DMS 273 treated with DMSO at 0.1 percent for 48 hours (cell line): ENCODE measurements around the gene ZNF514.
"Not testable (repeated sequence)": the region's sequence is repeated elsewhere in the genome, so short reads cannot be mapped to it uniquely, and the experiment has no call there.

Experiments
- DNase-seq: peaks from one replicate; lab custom pipeline; 2025; lab: John Stamatoyannopoulos, UW

ZNF514 gene

GRCh38 chr2:95138702-95139101 is 20.9 kb downstream of the ZNF514 start:
- DNase-seq, result no peak

- no peak for DNase-seq
Observed at GRCh38 chr2:95122197-95122551, 37.5 kb downstream of the ZNF514 start.

GRCh38 chr2:95121407-95122196 is 38.0 kb downstream of the ZNF514 start, which contains the start of gene MRPS5:
TSS of gene MRPS5 (minus strand) at chr2:95121808. CDS start at chr2:95121791, 17 bp downstream.
- DNase-seq, result no peak

- no peak for DNase-seq
Observed at GRCh38 chr2:95121093-95121406, 38.6 kb downstream of the ZNF514 start.

GRCh38 chr2:95115418-95115817 is 44.2 kb downstream of the ZNF514 start:
- no peak for DNase-seq

GRCh38 chr2:95113464-95113863 is 46.2 kb downstream of the ZNF514 start:
- no peak for DNase-seq

GRCh38 chr2:95110395-95110794 is 49.3 kb downstream of the ZNF514 start:
- DNase-seq, result no peak

- no peak for DNase-seq
Observed at GRCh38 chr2:95109260-95109659, 50.4 kb downstream of the ZNF514 start.

- no peak for DNase-seq
Observed at GRCh38 chr2:95106081-95106480, 53.6 kb downstream of the ZNF514 start.

GRCh38 chr2:95104606-95105005 is 55.0 kb downstream of the ZNF514 start:
- no peak for DNase-seq

- DNase-seq, result no peak
Observed at GRCh38 chr2:95099910-95100309, 59.7 kb downstream of the ZNF514 start.

- DNase-seq, result not testable (repeated sequence)
Observed at GRCh38 chr2:95098273-95098672, 61.4 kb downstream of the ZNF514 start.
